ENCODE results near the gene TM9SF1.
A peak's percentile ranks its signal among the peaks of the same experiment; 100 is the strongest.

TM9SF1 gene

DNA sequence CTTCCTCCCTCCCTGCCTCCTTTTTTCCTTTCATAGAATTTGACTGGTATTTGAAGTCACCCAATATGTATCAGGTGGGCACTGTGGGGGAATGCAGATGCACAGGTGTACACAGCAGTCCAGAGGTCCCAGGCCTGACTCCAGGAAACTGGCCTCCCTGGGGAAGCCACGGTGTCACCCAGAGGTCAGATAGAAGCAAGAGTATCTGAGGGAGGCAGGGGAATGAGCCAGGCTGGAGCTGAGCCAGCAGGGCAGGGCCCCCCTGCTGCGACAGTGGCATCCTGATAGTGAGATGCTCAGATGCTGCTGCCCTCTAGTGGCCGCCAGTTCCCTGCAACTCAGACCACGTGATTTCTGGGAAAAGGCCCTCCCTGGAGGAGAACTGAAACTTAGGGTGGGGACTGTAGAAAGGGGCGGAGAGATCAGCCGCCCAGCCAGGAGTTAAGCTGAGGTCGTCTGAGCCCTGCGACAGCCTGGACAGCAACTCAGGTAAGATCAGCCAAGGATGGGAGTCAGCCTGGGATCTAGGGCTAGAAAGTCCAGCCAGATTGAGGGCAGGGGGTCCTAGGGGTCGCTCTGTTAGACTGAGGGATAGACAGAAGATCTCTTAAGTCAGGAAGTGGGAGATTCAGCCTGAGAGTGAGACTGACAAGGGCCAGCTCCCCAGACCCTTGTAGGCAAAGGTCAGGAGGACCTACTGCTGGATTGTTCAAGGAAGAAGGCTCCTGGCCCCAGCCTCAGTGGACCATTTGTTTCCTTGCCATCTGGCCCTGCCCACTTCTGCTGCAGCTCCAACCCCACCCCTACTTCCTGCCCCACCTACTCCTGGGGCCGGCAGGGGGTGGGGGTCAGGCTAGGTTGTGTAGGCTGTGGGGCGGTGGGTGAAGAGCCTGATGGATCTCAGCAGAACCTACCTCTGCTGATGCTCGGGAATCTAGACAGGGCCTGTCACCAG lies 34.1 kb downstream of the TM9SF1 start, which contains the start of gene IRF9:
TSS of gene IRF9 (plus strand) at position 416 of the 955 bp plus-strand sequence. CDS start 880 bp downstream, outside the sequence.
- ChIA-PET CTCF (interaction anchor here (0.7 to 2.0 kb wide), 14 partner anchors 9 to 103 kb away, joined by 3 to 10 read pairs (median 4); partner anchors contain the start of genes PSME1, PSME2 and RNF31), POLR2A (ENCODE audit: low non-redundant PET) (interaction anchor here (0.5 to 1.3 kb wide), 5 partner anchors 11 to 917 kb away, joined by 3 to 4 read pairs (median 4); partner anchors contain the start of genes DCAF11 and PSME2)
- TF ChIP-seq, protein P1, sequence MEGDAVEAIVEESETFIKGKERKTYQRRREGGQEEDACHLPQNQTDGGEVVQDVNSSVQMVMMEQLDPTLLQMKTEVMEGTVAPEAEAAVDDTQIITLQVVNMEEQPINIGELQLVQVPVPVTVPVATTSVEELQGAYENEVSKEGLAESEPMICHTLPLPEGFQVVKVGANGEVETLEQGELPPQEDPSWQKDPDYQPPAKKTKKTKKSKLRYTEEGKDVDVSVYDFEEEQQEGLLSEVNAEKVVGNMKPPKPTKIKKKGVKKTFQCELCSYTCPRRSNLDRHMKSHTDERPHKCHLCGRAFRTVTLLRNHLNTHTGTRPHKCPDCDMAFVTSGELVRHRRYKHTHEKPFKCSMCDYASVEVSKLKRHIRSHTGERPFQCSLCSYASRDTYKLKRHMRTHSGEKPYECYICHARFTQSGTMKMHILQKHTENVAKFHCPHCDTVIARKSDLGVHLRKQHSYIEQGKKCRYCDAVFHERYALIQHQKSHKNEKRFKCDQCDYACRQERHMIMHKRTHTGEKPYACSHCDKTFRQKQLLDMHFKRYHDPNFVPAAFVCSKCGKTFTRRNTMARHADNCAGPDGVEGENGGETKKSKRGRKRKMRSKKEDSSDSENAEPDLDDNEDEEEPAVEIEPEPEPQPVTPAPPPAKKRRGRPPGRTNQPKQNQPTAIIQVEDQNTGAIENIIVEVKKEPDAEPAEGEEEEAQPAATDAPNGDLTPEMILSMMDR (conservative IDR thresholded peaks at IDR 0.05; ENCODE audit: low read depth) = peak; percentile 95
- H3K27ac ChIP-seq = peak within 1 kb of the TSS; percentile 90
- peak; percentile 94 for DNase-seq (ENCODE audit: low spot score)

DNA sequence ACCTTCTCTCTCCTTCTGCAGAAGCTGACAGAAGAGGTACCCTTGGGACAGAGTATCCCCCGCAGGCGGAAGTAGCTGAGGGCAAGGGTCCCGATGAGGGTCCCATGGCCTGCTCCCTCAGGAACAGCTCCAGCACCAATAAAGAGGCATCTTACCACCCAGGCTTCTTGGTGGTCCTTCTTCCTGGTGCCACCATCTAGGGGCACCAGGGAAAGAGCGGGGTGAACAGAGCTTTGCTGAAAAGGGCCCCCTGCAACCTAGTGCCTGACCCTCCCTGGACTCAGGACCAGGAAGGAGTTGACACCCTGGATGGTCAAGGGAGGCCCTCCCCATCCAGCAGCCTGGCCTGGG lies 34.8 kb downstream of the TM9SF1 start:
- H3K27ac ChIP-seq = peak overlapping the region; percentile 90
- POLR2A ChIA-PET (ENCODE audit: low non-redundant PET) = interaction anchor here (1.2 to 1.3 kb wide), 2 partner anchors 11 to 46 kb away, joined by 4 read pairs; partner anchors contain the start of gene DCAF11
- TF ChIP-seq, protein P1 (conservative IDR thresholded peaks at IDR 0.05; ENCODE audit: low read depth) = no peak

DNA sequence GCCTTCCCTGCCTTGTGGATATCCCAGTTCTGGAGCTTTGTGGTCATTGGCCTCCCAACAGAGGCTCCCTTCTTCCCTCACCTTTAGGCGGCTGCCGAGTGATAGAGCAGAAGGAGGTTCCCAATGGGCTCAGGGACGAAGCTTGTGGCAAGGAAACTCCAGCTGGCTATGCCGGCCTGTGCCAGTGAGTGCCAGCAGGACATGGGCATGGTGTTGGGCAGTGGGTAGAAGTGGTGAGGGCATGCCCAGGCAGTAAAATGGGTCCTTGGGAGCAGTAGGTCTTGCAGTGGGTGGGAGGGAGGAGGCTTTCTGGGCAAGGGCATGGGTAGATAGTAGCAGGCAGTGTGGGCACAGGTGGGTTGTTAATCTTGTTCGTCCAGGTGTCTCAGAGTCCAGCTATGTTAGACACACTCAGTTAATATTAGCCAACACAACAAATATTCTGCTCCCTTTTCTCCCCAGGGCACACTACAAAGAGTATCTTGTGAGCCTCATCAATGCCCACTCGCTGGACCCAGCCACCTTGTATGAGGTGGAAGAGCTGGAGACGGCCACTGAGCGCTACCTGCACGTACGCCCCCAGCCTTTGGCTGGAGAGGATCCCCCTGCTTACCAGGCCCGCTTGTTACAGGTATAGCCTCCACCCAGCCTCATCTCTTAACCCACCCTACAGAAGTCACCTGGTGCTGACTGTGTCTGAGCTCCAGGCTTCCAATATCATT lies 35.3 kb downstream of the TM9SF1 start:
- POLR2A ChIA-PET (ENCODE audit: low non-redundant PET) = no interaction called here
- TF ChIP-seq, protein P1 (conservative IDR thresholded peaks at IDR 0.05; ENCODE audit: low read depth) = no peak
- no peak for DNase-seq (ENCODE audit: low spot score)
- peak overlapping the region; percentile 90 for H3K27ac ChIP-seq
- CTCF ChIA-PET = interaction anchor here (0.6 to 2.0 kb wide), 6 partner anchors 8 to 54 kb away, joined by 3 to 10 read pairs (median 6); partner anchors contain the start of genes PSME1, PSME2 and RNF31

More for the DNA sequence above, 34.8 kb downstream of the TM9SF1 start:
- CTCF ChIA-PET = interaction anchor here (0.6 to 2.0 kb wide), 12 partner anchors 9 to 102 kb away, joined by 3 to 10 read pairs (median 4); partner anchors contain the start of genes PSME1, PSME2 and RNF31
- no peak for DNase-seq (ENCODE audit: low spot score)

DNA sequence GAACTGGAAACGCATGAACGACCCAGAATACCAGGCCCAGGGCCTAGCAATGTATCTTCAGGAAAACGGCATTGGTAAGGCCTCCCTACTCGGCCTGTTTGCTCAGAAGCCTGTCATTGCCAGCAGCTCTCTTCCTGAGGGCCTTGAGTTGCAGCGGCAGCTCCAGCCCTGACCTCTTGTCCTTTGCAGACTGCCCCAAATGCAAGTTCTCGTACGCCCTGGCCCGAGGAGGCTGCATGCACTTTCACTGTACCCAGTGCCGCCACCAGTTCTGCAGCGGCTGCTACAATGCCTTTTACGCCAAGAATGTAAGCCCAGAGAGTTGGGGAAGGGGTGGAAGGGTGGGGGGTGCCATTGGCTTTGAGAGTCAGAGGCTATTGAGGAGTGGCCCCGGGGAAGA lies 37.9 kb downstream of the TM9SF1 start:
- DNase-seq (ENCODE audit: low spot score) = no peak
- TF ChIP-seq, protein P1 (conservative IDR thresholded peaks at IDR 0.05; ENCODE audit: low read depth) = no peak
- POLR2A ChIA-PET (ENCODE audit: low non-redundant PET) = no interaction called here
- CTCF ChIA-PET = interaction anchor here (0.5 to 0.6 kb wide), 2 partner anchors 48 to 104 kb away, joined by 3 read pairs; no protein-coding TSS in a partner anchor
- H3K27ac ChIP-seq = peak overlapping the region; percentile 53

DNA sequence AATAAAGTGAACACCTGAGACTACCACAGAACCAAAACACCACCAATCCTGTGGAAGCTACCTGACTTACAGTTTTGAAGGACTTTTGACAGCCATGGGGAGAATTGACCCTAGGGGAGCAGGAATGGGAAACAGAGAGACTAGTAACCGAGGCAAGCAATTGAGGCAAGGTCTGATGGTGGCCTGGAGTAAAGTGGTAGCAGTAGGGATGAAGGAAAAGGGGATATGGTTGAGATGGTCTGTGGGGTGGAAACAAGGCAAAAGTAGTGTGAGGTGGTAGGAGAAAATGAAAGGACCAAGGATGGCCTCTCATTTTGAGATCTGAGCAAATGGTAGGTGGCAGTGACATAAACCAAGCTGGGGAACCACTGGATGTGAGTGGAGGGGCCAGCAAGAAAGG lies 38.4 kb downstream of the TM9SF1 start:
- no peak for DNase-seq (ENCODE audit: low spot score)
- CTCF ChIA-PET = interaction anchor here (0.6 kb wide), 1 partner anchor 103 kb away, joined by 3 read pairs; no protein-coding TSS in a partner anchor
- H3K27ac ChIP-seq = peak overlapping the region; percentile 53
- POLR2A ChIA-PET (ENCODE audit: low non-redundant PET) = no interaction called here
- TF ChIP-seq, protein P1 (conservative IDR thresholded peaks at IDR 0.05; ENCODE audit: low read depth) = no peak

DNA sequence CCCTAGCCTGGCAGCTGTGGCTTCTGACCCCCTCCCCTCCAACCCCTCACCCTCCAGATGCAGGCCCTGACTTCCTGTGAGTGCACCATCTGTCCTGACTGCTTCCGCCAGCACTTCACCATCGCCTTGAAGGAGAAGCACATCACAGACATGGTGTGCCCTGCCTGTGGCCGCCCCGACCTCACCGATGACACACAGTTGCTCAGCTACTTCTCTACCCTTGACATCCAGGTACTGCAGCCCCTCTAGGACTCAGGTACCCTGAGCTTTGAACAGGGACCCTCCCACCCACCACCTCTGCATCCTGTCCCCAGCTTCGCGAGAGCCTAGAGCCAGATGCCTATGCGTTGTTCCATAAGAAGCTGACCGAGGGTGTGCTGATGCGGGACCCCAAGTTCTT lies 40.1 kb downstream of the TM9SF1 start:
- TF ChIP-seq, protein P1 (conservative IDR thresholded peaks at IDR 0.05; ENCODE audit: low read depth) = no peak
- ChIA-PET CTCF (interaction anchor here (0.6 kb wide), 2 partner anchors 14 to 27 kb away, joined by 3 read pairs; partner anchors contain the start of gene EMC9), POLR2A (ENCODE audit: low non-redundant PET) (no interaction called here)
- no peak for DNase-seq (ENCODE audit: low spot score)
- H3K27ac ChIP-seq = peak overlapping the region; percentile 6; the same call in 1 of the 2 replicates
